SK-N-SH (cell line): Measurements from ENCODE around the gene ABLIM1. TPM values are rescaled to one million over a fixed set of nuclear protein-coding genes. Genes with fewer than 3 reads are reported as not detected.

Experiments
- CTCF ChIA-PET: fragments of 300-600, 350-600 bp; formaldehyde crosslinking; extraction: SDS; loops from one replicate; lab custom pipeline; 2021; lab: Yijun Ruan, JAX
- POLR2A ChIA-PET: fragments of 350-600 bp; sonication (Branson Sonifier 250); formaldehyde crosslinking; extraction: SDS; loops from one replicate; lab custom pipeline; 2020; ENCODE audit warnings: antibody characterized with exemption, inconsistent platforms; lab: Yijun Ruan, JAX
- DNase-seq: peaks from one replicate; pipeline ENCODE4 v3.0.0; 2012
- H2AFZ ChIP-seq: fragments of 200-600 bp; sonication (generic); 2 replicates; pipeline ENCODE4 v1.8.1; 2016; ENCODE audit warnings: antibody characterized with exemption, mild to moderate bottlenecking, low read depth
- H3F3A ChIP-seq: fragments of 200-600 bp; sonication (generic); replicated peaks from 2 replicates; pipeline ENCODE3; 2016; ENCODE audit warnings: antibody characterized with exemption, mild to moderate bottlenecking; ENCODE audit not compliant: insufficient read depth
- H3K27ac ChIP-seq, 2 experiments: fragments of 200-500 bp in 1 of 2; fragments of 200-600 bp in 1 of 2; sonication (Bioruptor generic) in 1 of 2; sonication (generic), shearing (Covaris generic) in 1 of 2; 2 replicates each; pipeline versions ENCODE4 v1.5.1 to v1.6.1; 2014 to 2016; ENCODE audit warnings: low read depth in 2 of 2, inconsistent platforms in 1 of 2, low read length in 1 of 2, mild to moderate bottlenecking in 1 of 2, mixed read lengths in 1 of 2
- H3K27me3 ChIP-seq: fragments of 200-600 bp; sonication (generic), shearing (Covaris generic); 2 replicates; pipeline ENCODE4 v1.6.1; 2016; ENCODE audit warnings: mixed run types; ENCODE audit not compliant: insufficient read depth
- H3K36me3 ChIP-seq, 2 experiments: fragments of 200-500 bp in 1 of 2; fragments of 200-600 bp in 1 of 2; sonication (Bioruptor generic) in 1 of 2; sonication (generic) in 1 of 2; replicated peaks in 1 of 2; 2 replicates each; pipeline versions ENCODE3 to v1.5.1; 2014 to 2016; ENCODE audit warnings: low read length in 1 of 2, mild to moderate bottlenecking in 1 of 2; ENCODE audit not compliant: insufficient read depth in 2 of 2, control insufficient read depth in 1 of 2
- H3K4me1 ChIP-seq, 2 experiments: fragments of 200-500 bp in 1 of 2; fragments of 200-600 bp in 1 of 2; sonication (Bioruptor generic) in 1 of 2; sonication (generic), shearing (Covaris generic) in 1 of 2; 2 replicates each; pipeline versions ENCODE4 v1.5.1 to v1.6.1; 2014 to 2016; ENCODE audit warnings: low read depth in 1 of 2, low read length in 1 of 2, mixed run types in 1 of 2; ENCODE audit not compliant: insufficient read depth in 2 of 2, control insufficient read depth in 1 of 2
- H3K4me2 ChIP-seq: fragments of 200-600 bp; sonication (generic), shearing (Covaris generic); 2 replicates; pipeline ENCODE4 v1.6.1; 2017; ENCODE audit warnings: mixed run types
- H3K4me3 ChIP-seq, 2 experiments: fragments of 200-500 bp in 1 of 2; fragments of 200-600 bp in 1 of 2; sonication (Bioruptor generic) in 1 of 2; sonication (generic), shearing (Covaris generic) in 1 of 2; 2 replicates each; pipeline versions ENCODE4 v1.5.1 to v1.8.1; 2014 to 2016; ENCODE audit warnings: low read depth in 2 of 2, inconsistent platforms in 1 of 2, low read length in 1 of 2, mild to moderate bottlenecking in 1 of 2, mixed read lengths in 1 of 2, moderate library complexity in 1 of 2
- H3K79me2 ChIP-seq: fragments of 200-600 bp; sonication (generic); 2 replicates; pipeline ENCODE4 v1.8.1; 2017; ENCODE audit warnings: mild to moderate bottlenecking; ENCODE audit not compliant: insufficient read depth
- H3K9ac ChIP-seq: fragments of 200-600 bp; sonication (generic); 2 replicates; pipeline ENCODE4 v1.6.1; 2017; ENCODE audit warnings: mixed run types
- H3K9me2 ChIP-seq: fragments of 200-600 bp; sonication (generic); 2 replicates; pipeline ENCODE4 v1.6.1; 2017; ENCODE audit warnings: mixed run types
- H3K9me3 ChIP-seq: fragments of 200-600 bp; sonication (generic); 2 replicates; pipeline ENCODE4 v1.6.1; 2017; ENCODE audit warnings: mixed run types, mild to moderate bottlenecking, moderate library complexity
- H4K20me1 ChIP-seq: fragments of 200-600 bp; sonication (generic); 2 replicates; pipeline ENCODE4 v1.6.1; 2017; ENCODE audit warnings: mild to moderate bottlenecking, mixed run types; ENCODE audit not compliant: insufficient read depth
- CTCF ChIP-seq: fragments of 200-600 bp; sonication (generic); IDR thresholded peaks from 2 replicates; pipeline ENCODE4 v1.6.1; 2017; ENCODE audit warnings: antibody characterized with exemption, mild to moderate bottlenecking, moderate library complexity
- FOXM1 ChIP-seq: IDR thresholded peaks from 2 replicates; pipeline ENCODE4 v1.4.0; 2012; ENCODE audit warnings: low read depth, mild to moderate bottlenecking
- GABPA ChIP-seq: IDR thresholded peaks from 2 replicates; pipeline ENCODE4 v1.4.0; 2012; ENCODE audit warnings: low read depth, mild to moderate bottlenecking
- GATA2 ChIP-seq: sonication (generic); formaldehyde crosslinking; IDR thresholded peaks from 2 replicates; pipeline ENCODE4 v1.5.0; 2020; ENCODE audit warnings: mild to moderate bottlenecking, missing genetic modification reagents
- JUND ChIP-seq: IDR thresholded peaks from 2 replicates; pipeline ENCODE4 v1.4.0; 2012
- NFIC ChIP-seq: IDR thresholded peaks from 2 replicates; pipeline ENCODE4 v1.4.0; 2012; ENCODE audit warnings: borderline replicate concordance
- RAD21 ChIP-seq: IDR thresholded peaks from 2 replicates; pipeline ENCODE4 v1.6.1; 2012; ENCODE audit warnings: mild to moderate bottlenecking, low read length
- RCOR1 ChIP-seq: fragments of 150-350 bp; IDR thresholded peaks from 2 replicates; pipeline ENCODE4 v1.6.1; 2017; ENCODE audit warnings: antibody characterized with exemption, low read length
- SIN3A ChIP-seq: IDR thresholded peaks from 2 replicates; pipeline ENCODE4 v1.6.1; 2012; ENCODE audit warnings: low read depth, mild to moderate bottlenecking, low read length, moderate library complexity, borderline replicate concordance
- TCF12 ChIP-seq: IDR thresholded peaks from 2 replicates; pipeline ENCODE4 v1.4.0; 2012
- ZBTB33 ChIP-seq: IDR thresholded peaks from 2 replicates; pipeline ENCODE4 v1.4.0; 2012; ENCODE audit warnings: low read depth, borderline replicate concordance
- WGBS: methylation state at CpG from one replicate; pipeline ENCODE4 v1.1.6; 2017; ENCODE audit warnings: low lambda C conversion rate; 5-methylcytosine and 5-hydroxymethylcytosine counted together
- polyA plus RNA-seq, 3 experiments: library from polyadenylated mRNA; depleted of rRNA; stranded (reverse); fragments of >200 nt; gene quantifications; 2 replicates each; pipeline ENCODE4 v1.2.3, GENCODE V29; 2012

Gene ABLIM1
- polyA plus RNA-seq, 1 of the 3 experiments (the other 2 are of a cell fraction), result 16.1 TPM

- TF ChIP-seq CTCF (no peak), JUND (no peak), RCOR1 (no peak), GATA2 (CRISPR knock-in tag) (no peak), TCF12 (no peak), FOXM1 (no peak), NFIC (no peak), SIN3A (no peak)
Measured at GRCh38 chr10:114491419-114491818, 166.7 kb downstream of the ABLIM1 start (continued).

GRCh38 chr10:114489521-114490310 is 168.4 kb downstream of the ABLIM1 start:
- Histone ChIP-seq H3K9me2 (no peaks in the 10 kb centered on the region), H4K20me1 (no peaks in the 10 kb centered on the region), H3K36me3 (peaks cover 0 to 18% of the 10 kb centered on the region in 2 experiments), H3K9me3 (no peaks in the 10 kb centered on the region), H3K4me3 (no peak overlapping the region), H3K27me3 (no peaks in the 10 kb centered on the region)
- 78% methylated on average over 14 of the region's 14 CpGs for WGBS
- POLR2A ChIA-PET, result no interaction called here
- no peak for DNase-seq
- TF ChIP-seq RAD21 (no peak), ZBTB33 (no peak), TCF12 (no peak), GABPA (no peak), FOXM1 (no peak)
- TF ChIP-seq, all 33 proteins: peak for 0
- H3F3A ChIP-seq, result no peaks in the 10 kb centered on the region
- H2AFZ ChIP-seq, result no peak overlapping the region
- CTCF ChIA-PET, result interaction anchor here (0.6 to 1.8 kb wide), 5 partner anchors 18 to 36 kb away, joined by 3 to 9 read pairs (median 3); no protein-coding TSS in a partner anchor
- no peaks in the 10 kb centered on the region for H3K79me2 ChIP-seq
- no peak overlapping the region for H3K9ac ChIP-seq
- no peak overlapping the region for H3K27ac ChIP-seq
- no peak overlapping the region for H3K4me2 ChIP-seq
- H3K4me1 ChIP-seq, result peaks cover 26 to 30% of the 10 kb centered on the region in 2 experiments; a peak in 3 of 4 replicates
